Superior temporal gyrus (tissue), 1 donor: ENCODE data around the gene SLC25A23.
"Not testable (repeated sequence)": the region's sequence is repeated elsewhere in the genome, so short reads cannot be mapped to it uniquely, and the experiment has no call there.

Experiments
- DNase-seq: peaks from one replicate; pipeline ENCODE4 v3.0.0-alpha.2; 2016; ENCODE audit errors: extremely low spot score

The SLC25A23 gene

GRCh38 chr19:6459262-6460098 is at the start of gene SLC25A23:
Gene SLC25A23, minus strand, starts transcription at chr19:6459792. Its CDS starts 164 bp downstream, at chr19:6459628.
- DNase-seq = peak; percentile 67

DNA sequence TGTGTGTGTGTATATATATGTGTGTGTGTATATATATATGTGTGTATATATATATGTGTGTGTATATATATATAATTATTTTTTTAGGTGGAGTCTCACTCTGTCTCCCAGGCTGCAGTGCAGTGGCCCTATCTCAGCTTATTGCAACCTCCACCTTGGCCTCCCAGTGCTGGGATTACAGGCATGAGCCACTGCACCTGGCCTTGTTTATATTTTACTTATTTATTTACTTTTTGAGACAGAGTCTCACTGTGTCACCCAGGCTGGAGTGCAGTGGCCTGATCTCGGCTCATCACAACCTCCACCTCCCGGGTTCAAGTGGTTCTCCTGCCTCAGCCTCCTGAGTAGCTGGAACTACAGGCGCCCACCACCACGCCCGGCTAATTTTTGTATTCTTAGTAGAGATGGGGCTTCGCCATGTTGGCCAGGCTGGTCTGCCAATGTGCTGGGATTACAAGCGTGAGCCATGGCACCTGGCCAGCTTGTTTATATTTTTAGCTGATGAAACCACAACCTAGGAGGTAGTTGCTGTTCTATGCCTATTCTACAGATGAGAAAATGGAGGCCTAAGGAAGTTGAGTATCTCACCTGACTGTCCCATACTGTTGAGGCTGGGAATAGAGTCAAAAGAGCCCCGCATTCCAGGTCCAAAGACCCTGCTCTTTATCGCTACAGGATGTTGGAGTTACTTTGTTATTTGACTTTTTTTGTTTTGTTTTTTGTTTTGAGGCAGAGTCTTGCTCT is 48.6 kb upstream of the SLC25A23 start:
- not testable (repeated sequence) for DNase-seq

- DNase-seq = no peak
These were observed 44.0 kb upstream of the SLC25A23 start for GRCh38 chr19:6503407-6504201.

DNA sequence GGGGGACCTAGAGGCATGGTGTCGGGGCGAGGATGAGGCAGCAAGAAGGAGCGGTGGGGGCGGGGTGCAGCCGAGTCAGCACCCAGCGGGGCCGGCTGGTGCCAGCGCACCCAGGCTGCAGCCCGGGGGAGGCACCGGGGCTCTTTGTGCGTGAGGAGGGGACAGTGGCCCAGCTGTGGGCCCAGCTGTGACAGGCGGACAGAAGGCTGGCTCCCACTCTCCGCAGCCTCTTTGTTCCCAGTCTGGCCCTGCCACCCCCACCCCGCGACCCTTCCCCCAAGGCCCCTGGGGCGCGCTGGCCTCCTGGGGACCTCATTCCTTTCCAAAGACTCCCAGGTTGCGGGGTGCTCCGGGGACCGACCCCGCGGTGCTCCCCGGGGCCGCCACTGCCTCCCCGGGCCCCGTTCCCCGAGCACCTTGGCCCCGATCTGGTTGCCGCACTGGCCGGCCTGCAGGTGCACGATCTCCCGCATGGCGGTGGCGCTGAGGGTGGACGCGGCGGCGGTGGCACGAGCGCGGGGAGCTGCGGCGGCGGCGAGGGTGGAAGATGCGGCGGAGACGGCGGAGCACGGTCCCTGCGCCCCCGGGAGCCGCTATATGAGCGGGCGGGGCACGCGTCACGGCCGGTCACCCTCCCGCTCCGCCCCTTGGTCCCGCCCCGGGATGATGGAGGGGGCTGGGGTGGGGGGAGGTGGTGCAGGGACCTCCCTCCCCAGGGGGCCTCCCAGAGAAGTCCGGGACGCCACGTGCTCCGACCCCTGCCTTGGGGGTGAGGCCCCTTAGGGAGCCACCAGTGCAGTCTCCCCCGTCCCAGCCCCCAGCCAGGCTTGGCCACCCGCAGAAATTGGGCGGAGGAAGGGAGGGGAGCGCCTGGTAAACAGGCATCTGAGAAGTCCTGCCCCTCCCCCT is 42.4 kb upstream of the SLC25A23 start, which contains the start of gene TUBB4A:
Gene TUBB4A, minus strand, starts transcription at position 570 of the 909 bp plus-strand sequence. Its CDS starts 97 bp downstream, at position 473.
- peak; percentile 85 for DNase-seq

DNA sequence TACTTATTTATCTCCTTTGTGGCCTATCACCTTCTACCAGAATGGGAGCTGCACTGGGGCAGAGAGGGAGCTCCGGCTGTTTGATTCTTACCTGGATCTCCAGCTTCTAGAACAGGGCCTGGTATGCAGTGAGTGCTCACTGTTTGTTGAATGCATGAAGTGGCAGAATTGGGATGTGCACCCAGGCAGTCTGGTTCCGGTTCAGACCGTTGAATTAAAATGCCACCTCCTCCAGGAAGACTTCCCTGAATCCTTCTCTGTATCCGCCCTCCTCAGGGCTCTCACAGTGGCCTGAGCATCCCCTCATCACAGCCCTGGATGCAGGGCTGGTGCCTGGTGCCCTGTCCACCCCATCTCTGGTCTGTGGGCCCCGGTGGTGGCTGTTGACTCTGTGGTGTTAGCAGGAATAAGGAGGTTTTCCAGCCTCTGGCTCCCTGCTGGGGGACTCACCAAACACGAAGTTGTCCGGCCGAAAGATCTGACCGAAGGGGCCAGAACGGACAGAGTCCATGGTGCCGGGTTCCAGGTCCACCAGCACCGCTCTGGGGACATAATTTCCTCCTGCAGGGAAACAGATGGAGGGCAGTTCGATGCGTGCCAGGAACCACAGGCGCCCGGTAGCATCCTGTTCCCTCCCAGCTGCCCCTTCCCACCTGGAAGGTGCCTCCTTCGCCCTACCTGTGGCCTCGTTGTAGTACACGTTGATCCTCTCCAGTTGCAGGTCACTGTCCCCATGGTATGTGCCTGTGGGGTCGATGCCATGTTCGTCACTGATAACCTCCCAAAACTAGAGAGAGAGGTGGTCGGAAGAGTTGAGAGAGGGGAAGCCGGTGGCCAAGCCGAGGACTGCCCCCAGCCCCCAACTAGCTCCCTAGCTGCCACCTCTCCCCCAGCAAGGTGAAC is 41.5 kb upstream of the SLC25A23 start:
- no peak for DNase-seq

DNA sequence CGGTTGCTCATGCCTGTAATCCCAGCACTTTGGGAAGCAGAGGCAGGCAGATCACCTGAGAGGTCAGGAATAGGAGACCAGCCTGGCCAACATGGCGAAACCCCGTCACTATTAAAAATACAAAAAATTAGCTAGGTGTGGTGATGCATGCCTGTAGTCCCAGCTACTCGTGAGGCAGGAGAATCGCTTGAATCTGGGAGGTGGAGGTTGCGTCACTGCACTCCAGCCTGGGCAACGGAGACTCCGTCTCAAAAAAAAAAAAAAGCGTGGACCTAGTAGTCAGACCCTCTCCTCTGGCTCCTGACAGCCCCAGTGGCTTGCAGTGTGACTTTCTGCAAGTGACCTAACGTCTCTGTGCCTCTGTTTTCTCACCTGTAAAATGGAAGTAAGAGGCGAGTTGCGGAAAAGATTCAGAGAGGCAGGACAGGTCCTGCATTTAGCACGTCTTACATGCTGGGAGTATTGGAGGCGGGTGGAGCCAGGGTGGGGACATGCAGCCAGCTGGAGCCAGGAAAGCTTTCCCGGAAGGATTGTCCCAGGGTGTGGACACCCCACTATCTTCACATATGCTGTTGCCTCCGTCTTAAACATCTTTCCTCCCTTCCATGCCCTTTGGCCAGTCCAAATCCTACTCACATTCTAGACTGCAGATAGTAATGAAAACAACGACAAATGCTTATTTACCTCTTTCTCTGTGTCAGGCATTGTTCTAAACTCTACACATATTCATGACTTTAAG is 39.6 kb upstream of the SLC25A23 start:
- peak; percentile 23 for DNase-seq

- no peak for DNase-seq
These were observed 38.9 kb upstream of the SLC25A23 start for GRCh38 chr19:6498294-6499036.

- DNase-seq = no peak
These were observed 36.4 kb upstream of the SLC25A23 start for GRCh38 chr19:6495947-6496346.

DNA sequence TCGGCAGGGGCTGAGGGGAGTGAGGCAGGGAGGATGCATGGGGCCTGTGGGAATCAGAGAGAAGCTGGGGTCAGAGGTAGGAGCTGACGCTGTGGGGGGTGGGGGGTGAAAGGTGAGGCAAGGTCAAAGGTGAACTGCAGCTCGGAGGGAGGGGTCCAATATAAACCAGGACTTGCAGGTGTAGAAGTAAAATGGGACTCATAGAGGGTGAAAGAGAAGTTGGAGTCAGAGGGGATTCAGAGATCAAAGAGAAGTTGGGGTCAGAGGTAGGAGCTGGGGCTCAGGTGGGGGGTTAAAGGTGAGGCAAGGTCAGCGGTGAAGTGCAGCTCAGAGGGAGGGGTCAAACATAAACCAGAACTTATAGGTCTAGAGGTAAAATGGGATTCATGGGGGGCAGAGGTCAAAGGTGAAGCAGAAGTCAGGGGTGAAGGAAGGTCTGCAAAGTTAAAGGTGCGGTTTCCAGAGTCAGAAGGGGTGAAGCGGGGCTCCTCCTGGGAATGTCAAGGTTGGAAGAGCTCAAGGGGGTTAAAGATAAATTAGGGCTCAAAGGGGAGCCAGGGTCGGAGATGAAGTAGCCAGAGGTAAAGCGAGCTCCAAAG is 34.9 kb upstream of the SLC25A23 start:
- no peak for DNase-seq

DNA sequence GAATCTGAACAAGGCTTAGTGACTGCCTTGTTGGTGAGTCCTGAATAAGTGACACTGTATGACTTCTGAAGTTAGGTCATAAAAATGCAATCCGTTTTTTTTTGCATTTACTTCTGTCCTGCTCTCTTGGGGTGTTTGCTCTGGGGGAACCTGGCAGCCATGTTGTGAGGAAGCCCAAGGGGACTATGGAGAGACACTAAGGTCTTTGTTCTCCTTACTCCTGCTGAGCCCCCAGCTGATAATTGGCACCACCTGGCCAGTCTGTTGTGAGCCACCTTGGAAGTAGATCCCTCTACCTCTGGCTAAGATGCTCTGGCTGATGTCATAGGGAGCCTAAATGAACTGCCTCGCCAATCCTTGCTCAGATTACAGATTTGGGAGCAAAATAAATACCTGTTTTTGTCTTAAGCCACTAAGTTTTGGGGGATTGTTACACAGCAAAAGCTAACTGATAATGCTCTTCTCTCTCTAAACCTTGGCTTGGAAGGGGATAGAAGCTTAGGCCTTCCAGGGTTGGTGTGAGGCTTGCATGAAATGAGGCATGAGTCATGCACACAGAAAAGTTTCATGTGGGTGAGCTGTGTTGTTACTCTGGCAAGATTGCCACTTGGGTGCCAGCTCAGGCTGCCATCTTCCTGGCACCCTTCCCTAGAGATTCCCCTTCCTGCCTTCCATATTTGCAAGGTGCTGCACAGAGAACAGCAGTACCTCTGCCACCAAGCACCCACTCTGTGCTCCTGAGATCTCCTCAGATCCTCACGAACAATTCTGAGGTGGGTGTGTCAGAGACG is 32.4 kb upstream of the SLC25A23 start:
- peak; percentile 62 for DNase-seq

DNA sequence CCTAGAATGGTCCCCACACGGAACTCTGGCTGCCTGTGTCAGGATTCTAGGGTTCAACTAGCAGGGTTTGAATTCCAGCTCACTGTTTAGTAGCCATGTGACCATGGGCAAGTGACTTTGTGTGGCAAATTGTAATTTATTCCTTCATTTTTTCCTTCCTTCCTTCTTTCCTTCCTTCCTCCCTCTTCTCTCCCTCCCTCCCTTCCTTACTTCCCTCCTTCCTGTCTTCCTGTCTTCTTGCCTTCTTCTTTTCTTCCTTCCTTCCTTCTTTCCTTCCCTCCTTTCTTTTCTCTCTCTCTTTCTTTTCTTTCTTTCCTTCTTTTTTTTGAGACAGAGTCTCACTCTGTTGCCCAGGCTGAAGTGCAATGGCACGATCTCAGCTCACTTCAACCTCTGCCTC is 30.5 kb upstream of the SLC25A23 start:
- no peak for DNase-seq

DNA sequence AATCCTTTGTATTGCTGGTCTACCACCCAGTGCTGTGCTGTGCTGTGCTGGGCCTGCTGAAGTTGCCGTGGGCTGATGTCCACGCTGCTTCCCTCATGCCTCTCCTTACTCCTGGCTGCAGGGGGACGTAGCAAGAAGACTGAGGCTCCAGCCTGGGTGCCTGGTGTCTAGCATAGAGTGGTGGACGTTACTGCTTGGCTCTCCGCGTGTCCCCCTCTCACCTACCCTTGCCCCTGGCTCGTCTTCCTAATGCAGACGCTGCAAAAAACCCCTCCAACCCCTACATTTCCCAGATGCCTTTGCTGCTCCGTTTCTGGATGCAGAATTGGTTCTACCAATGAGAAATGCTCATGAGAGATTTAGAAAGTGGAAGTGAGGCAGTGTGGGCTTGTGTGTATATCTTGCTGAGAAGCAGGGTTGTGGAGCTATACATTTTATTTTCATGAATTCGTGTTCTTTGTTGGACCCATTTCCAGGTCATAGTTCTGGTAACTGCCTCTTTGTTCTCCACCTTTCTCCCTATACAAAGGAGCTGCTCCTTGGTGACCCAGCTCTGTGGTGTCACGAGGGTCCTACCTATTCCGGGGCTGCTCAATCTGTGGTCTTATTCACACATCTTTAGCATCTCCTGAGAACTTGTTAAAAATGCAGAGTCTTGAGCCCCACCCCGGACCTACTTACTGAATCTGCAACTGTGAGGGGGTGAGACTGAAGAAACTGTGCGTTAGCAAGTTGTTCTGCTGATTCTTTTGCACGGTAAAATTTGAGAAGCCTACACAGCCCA is 29.9 kb upstream of the SLC25A23 start:
- peak; percentile 50 for DNase-seq

GRCh38 chr19:6484831-6485230 is 25.2 kb upstream of the SLC25A23 start:
- no peak for DNase-seq

GRCh38 chr19:6484230-6484629 is 24.6 kb upstream of the SLC25A23 start:
- DNase-seq = no peak

- no peak for DNase-seq
These were observed 23.6 kb upstream of the SLC25A23 start for GRCh38 chr19:6483235-6483634.

- no peak for DNase-seq
These were observed 22.7 kb upstream of the SLC25A23 start for GRCh38 chr19:6482343-6482686.
